Gastrocnemius medialis (tissue), 4 donors: ENCODE results near the gene ELF2.
"Not testable (repeated sequence)": the region's sequence is repeated elsewhere in the genome, so short reads cannot be mapped to it uniquely, and the experiment has no call there.

ENCODE experiments used
- CTCF ChIP-seq, 5 experiments: fragments of 450-650 bp in 3 of 5; fragments of 200-600 bp in 2 of 5; sonication (generic) in 2 of 5; IDR thresholded peaks in 4 of 5; conservative IDR thresholded peaks in 1 of 5; 1 replicate in 4 of 5; 2 replicates in 1 of 5; pipeline ENCODE4 v1.5.1; 2016 to 2019; ENCODE audit warnings: antibody characterized with exemption in 5 of 5, mild to moderate bottlenecking in 3 of 5, moderate library complexity in 3 of 5
- POLR2A ChIP-seq, 2 donors: fragments of 450-650 bp; IDR thresholded peaks; one replicate each; pipeline ENCODE4 v1.6.1; 2017; ENCODE audit warnings: antibody characterized with exemption in 2 of 2, mild to moderate bottlenecking in 2 of 2, moderate library complexity in 2 of 2

GRCh38 chr4:139029866-139030363 lies 147.1 kb downstream of the ELF2 start:
- TF ChIP-seq CTCF (IDR thresholded peaks at IDR 0.05 in 4 of 5, conservative IDR thresholded peaks at IDR 0.05 in 1 of 5); POLR2A (IDR thresholded peaks at IDR 0.05): not testable (repeated sequence)
